Skeletal muscle satellite cell (primary cell): Measurements from ENCODE around the gene XRCC3.

Source experiments
- H3K27me3 ChIP-seq: 2 replicates; pipeline ENCODE4 v1.7.0; 2013; ENCODE audit warnings: low read length; ENCODE audit not compliant: control insufficient read depth, insufficient read depth
- H3K36me3 ChIP-seq: 2 replicates; pipeline ENCODE4 v1.7.0; 2013; ENCODE audit warnings: mild to moderate bottlenecking, control low read depth, low read length; ENCODE audit not compliant: insufficient read depth
- H3K4me1 ChIP-seq: 2 replicates; pipeline ENCODE4 v1.7.0; 2013; ENCODE audit warnings: low read length; ENCODE audit not compliant: control insufficient read depth, insufficient read depth
- H3K4me2 ChIP-seq: 2 replicates; pipeline ENCODE4 v1.7.0; 2013; ENCODE audit warnings: mild to moderate bottlenecking, low read length
- H3K4me3 ChIP-seq: 2 replicates; pipeline ENCODE4 v1.7.0; 2013; ENCODE audit warnings: low read length
- H3K9ac ChIP-seq: 2 replicates; pipeline ENCODE4 v1.7.0; 2013; ENCODE audit warnings: mild to moderate bottlenecking, low read depth, low read length, moderate library complexity
- H3K9me3 ChIP-seq: replicated peaks from 2 replicates; pipeline ENCODE4 v1.7.0; 2013; ENCODE audit warnings: mild to moderate bottlenecking, control low read depth, low read length

Gene XRCC3

DNA sequence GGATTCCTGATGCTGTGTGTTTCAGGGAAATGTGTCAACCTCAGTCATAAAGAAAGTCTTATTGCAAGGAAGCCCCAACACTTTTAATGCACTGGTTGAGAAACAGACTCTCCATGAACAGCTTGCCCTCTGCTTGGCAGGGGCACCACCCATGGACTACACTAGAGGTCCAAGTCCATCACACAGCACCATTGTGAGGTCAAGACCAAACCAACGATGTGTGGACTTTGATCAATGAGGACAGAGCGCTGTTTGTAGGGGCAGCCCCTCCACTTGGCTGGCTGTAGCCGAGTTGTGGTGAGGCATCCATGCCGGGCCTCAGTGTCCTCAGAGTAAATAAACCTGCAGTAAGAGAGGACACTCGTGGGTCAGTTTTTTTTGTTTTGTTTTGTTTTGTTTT, 30.2 kb upstream of the XRCC3 start:
- Histone ChIP-seq H3K4me1 (peaks cover 9% of the 10 kb centered on the region), H3K27me3 (no peaks in the 10 kb centered on the region), H3K4me2 (no peak overlapping the region), H3K9me3 (no peaks in the 10 kb centered on the region), H3K36me3 (no peaks in the 10 kb centered on the region), H3K9ac (no peak overlapping the region), H3K4me3 (no peak overlapping the region)

DNA sequence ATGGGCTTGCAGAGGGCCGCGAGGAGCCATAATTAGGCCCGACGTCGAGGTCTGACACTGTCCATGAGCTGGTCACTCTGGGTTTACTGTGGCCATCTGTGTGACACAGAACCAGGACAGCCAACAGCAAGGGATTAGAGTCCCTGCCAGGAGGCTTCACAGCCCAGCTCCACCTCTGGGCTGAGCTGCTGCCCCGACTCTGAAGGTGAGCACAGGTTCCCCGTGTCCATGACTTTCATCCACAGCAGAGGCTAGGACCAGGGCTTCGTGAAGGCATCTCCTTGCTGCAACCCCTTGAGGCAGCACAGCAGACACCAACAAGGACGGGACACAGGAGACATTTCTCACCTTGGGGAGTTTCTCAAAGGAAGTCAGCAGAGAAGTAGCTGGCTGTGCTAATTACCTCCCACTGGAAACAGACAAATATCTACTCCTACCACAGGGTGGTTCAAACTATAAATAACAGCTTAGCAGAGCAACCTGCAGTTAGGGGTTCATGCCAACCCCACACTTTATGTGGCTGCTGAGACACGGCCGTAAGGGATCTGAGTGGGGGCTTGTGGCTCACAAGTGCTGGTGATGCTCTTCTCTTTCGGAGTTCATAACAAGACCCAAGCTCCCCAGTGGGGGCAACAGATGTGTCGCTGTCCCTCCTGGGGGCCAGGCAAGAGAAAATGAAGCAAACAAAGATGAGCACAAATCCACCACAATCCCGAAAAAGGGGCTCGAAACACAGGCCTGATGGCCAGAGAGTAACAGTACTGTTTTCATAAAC, 29.6 kb upstream of the XRCC3 start:
- Histone ChIP-seq H3K4me2 (no peak overlapping the region), H3K36me3 (no peaks in the 10 kb centered on the region), H3K9me3 (no peaks in the 10 kb centered on the region), H3K9ac (no peak overlapping the region), H3K4me1 (peaks cover 9% of the 10 kb centered on the region), H3K27me3 (no peaks in the 10 kb centered on the region), H3K4me3 (no peak overlapping the region)

DNA sequence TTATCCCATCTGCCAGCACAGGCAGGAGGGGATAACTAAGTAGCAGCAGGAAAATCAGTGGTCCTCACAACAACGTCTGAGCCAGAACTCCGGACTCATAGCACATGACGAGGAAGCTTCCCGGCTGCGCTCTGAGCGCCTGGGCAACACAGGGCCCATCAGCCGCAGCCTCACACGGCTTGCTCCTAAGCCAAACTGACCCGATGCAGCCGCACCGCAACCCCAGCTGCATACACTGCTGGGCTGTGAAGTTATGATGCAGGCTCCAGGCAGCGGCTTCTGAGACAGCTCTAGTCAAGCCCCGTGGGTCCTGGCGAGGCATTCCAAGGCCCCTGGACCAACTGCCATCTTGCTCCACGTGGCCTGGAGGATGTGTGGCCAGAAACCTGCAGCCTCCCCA, 28.4 kb upstream of the XRCC3 start:
- H3K27me3 ChIP-seq = no peaks in the 10 kb centered on the region
- H3K36me3 ChIP-seq = no peaks in the 10 kb centered on the region
- no peaks in the 10 kb centered on the region for H3K9me3 ChIP-seq
- peaks cover 4% of the 10 kb centered on the region for H3K4me1 ChIP-seq
- H3K4me3 ChIP-seq = no peak overlapping the region
- H3K4me2 ChIP-seq = no peak overlapping the region
- no peak overlapping the region for H3K9ac ChIP-seq

DNA sequence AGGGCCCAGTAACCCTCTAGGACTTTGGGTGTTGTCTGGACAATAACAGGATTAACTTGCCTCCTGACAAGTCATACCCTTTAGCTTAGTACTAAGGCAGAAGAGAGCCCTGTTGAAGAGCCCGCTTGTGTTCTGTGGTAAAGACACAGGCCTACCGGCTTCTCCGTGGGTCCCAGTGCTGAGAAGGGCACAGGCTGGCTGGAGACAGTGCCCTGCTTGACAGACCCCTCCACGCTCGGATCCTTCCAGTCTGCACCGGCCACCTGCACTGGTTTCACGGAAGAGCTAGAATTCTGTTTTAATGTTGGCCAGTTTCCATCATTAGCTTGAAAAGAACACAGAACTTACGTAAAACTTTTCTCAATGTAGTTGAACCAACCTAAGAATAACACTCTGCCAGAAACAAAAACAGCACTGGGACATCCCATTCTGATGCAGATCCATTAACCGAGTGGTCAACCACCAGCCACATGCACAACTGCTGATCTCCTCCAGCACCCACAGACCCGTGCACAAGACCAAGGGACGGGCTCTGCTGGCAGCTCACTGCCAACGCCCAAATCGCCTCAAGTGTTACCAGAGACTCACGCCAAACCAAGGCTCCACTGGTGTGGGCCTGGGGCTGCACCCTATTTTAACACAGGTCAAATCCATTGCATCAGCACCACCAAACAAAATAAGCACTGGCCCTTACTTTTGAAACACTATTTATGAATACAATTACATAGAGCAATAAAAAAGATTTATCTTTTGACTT, 27.4 kb upstream of the XRCC3 start:
- H3K4me2 ChIP-seq = no peak overlapping the region
- H3K27me3 ChIP-seq = no peaks in the 10 kb centered on the region
- no peak overlapping the region for H3K4me3 ChIP-seq
- no peaks in the 10 kb centered on the region for H3K9me3 ChIP-seq
- no peaks in the 10 kb centered on the region for H3K36me3 ChIP-seq
- peaks cover 4% of the 10 kb centered on the region for H3K4me1 ChIP-seq
- no peak overlapping the region for H3K9ac ChIP-seq

DNA sequence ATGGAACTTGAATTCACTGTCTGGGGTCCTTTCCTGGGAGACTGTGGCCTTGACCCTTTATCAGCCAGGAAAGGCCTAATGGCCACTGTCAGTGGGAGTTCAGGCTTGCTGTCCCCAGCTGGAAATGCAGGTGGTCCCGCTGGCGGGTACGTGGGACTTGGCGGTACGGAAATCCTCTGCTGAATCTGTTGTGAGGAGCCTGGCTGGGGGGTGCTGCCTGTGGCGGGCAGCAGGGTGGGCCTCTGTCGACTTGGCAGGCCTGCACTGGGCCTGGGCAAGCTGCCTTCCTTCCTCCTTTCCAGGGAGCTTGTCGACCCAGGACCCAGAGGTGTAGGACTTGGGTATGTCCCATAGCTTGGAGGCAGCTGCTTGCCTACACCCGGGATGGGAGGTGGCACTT, 26.6 kb upstream of the XRCC3 start:
- H3K9ac ChIP-seq = no peak overlapping the region

DNA sequence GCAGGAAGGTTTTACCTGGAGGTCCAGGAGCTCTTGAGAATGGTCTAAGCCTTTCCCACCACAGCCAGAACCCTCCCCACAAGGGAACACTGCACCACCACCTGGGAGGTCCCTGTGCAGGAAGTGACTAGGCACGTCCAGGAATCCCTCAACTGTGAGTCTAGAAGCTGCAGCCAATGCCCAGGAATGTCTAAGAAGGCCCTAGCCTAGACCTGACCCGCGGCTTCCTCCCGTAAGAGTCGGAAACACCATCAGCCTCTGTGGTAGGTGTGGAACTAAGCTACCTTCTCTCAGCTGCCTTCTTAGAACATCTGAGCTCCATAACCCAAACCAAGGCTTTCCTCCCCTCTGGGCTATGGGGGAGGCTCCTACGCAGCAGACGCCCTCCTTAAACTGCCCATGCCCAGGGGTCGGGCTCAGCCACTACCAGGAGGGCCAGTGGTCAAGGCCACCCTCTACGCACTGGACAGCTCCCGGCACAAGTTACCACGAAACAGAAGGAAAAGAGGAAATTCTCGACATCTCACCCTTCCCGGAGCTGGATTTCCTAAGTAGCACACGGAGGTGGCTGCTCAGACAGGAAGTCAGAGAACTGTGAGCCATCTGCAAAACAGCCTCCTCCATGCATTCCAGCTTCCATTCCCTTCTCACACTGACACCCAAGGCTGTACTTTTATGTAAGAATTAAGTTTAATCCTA, 25.9 kb upstream of the XRCC3 start:
- H3K4me2 ChIP-seq = no peak overlapping the region
- H3K9ac ChIP-seq = no peak overlapping the region
- H3K4me3 ChIP-seq = no peak overlapping the region
- no peaks in the 10 kb centered on the region for H3K27me3 ChIP-seq
- H3K4me1 ChIP-seq = peaks cover 4% of the 10 kb centered on the region
- no peaks in the 10 kb centered on the region for H3K36me3 ChIP-seq
- no peaks in the 10 kb centered on the region for H3K9me3 ChIP-seq

More for the DNA sequence above, 26.6 kb upstream of the XRCC3 start:
- no peaks in the 10 kb centered on the region for H3K9me3 ChIP-seq
- H3K4me3 ChIP-seq = no peak overlapping the region
- H3K4me2 ChIP-seq = no peak overlapping the region
- no peaks in the 10 kb centered on the region for H3K36me3 ChIP-seq
- no peaks in the 10 kb centered on the region for H3K27me3 ChIP-seq
- H3K4me1 ChIP-seq = peaks cover 4% of the 10 kb centered on the region

DNA sequence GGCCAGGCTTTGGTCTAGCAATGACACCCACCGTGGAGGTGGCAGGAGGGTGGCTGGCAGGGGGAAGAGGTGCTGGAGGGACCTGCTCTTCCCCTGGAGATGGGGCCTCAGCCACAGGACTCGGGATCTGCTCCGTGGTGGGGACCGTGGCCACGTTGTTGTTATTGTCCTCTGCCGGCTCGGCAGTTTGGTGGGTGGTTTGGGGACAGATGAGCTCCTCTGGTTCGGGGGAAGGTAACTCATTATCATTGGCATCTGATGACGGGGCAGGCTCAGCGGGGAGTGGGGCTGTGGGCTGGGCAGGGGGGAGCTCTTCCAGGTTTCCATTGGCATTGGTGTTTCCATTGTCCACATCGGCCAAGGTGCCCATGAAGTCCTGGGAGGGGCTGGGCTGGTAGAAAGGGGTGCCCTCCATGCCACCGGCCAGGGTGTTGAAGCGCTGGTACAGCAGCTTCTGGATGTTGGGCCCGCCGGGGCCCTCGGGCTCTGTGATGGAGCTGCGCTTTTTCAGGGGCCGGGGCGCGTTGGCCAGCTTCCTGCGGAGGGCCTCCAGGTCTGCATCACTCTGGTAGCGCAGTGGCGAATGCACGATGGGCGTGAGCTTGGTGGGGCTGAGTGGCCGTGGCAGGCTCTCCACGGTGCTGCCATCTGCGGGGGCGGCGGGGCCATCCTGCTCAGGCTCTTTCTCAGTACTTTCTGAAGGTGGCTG, 24.7 kb upstream of the XRCC3 start:
- Histone ChIP-seq H3K9me3 (no peaks in the 10 kb centered on the region), H3K27me3 (no peaks in the 10 kb centered on the region), H3K36me3 (peaks cover 6% of the 10 kb centered on the region), H3K4me2 (no peak overlapping the region), H3K4me3 (no peak overlapping the region), H3K4me1 (peaks cover 4% of the 10 kb centered on the region), H3K9ac (no peak overlapping the region)

DNA sequence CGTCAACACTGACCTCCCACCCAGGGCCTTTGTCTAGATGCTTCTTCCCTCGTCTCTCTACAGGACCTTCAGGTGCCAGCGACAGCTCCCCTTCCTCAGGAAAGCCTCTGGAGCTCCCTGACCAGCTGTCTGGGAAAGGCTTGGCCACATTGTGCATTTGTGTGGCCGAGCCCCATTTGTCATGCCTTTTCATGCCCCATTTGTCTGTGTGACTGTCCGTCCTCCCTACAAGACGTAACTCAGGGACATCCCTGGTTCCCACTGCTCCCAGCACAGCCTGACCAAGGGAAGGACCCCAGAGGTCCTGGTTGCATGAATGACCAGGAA, 24.2 kb upstream of the XRCC3 start:
- Histone ChIP-seq H3K4me1 (peaks cover 4% of the 10 kb centered on the region), H3K9ac (no peak overlapping the region), H3K36me3 (peaks cover 9% of the 10 kb centered on the region), H3K9me3 (no peaks in the 10 kb centered on the region), H3K4me2 (no peak overlapping the region), H3K27me3 (no peaks in the 10 kb centered on the region), H3K4me3 (no peak overlapping the region)

DNA sequence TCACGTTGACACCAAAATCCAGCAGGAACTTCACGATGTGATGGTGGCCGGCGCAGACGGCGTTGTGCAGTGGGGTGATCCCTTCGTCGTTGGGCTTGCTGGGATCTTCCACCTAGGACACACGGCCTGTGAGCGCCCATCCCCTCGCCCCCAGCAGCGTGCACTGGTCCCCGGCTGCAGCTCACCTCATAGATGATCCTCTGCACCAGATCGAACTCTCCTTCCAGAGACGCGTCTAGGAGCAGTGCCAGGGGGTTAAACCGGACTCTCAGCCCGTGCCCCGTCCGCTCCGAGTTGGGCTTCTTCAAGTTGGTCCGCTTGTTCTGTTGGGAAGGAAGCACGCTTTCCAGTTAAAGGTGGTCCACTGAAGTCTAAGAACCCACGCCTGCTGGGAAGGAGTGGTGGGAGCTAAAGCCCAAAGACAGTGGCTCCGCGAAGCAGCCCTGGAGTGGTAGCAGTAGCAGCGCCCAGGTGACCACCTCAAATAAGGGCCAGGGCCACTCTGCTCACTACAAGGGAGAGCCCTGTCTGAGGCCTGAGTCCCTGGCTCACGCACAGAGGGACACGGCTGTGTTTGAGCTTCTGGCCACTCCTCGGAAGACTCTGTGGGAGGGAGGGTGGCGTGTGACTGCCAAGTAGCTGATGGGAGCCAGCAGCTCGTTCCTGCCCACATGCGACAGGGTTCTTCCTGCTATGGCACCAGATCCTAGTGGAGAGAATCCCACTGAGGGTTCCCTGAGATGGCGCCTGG, 23.6 kb upstream of the XRCC3 start:
- no peak overlapping the region for H3K4me2 ChIP-seq
- peaks cover 15% of the 10 kb centered on the region for H3K36me3 ChIP-seq
- no peak overlapping the region for H3K9ac ChIP-seq
- no peaks in the 10 kb centered on the region for H3K9me3 ChIP-seq
- peaks cover 4% of the 10 kb centered on the region for H3K4me1 ChIP-seq
- no peaks in the 10 kb centered on the region for H3K27me3 ChIP-seq
- no peak overlapping the region for H3K4me3 ChIP-seq

DNA sequence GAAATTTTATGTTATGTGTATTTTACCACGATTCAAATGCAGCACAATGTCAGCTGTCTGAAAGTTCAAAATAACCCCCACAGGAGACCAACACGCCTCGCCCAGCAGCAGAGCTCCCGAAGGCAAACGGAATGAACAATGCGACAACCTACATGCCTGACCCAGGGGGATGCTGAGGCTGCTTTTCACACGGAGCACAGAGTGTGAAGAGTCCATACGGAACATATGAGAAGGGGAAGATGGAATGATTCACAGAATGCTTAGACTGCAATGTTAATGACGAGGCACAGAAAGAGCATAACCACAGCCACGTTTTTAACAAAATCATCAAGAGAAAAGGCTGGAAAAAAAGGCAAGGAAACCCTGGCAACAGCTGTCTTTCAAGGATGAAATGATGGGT, 22.9 kb upstream of the XRCC3 start:
- Histone ChIP-seq H3K4me1 (peaks cover 4% of the 10 kb centered on the region), H3K9me3 (no peaks in the 10 kb centered on the region), H3K36me3 (peaks cover 22% of the 10 kb centered on the region), H3K9ac (no peak overlapping the region), H3K27me3 (no peaks in the 10 kb centered on the region), H3K4me2 (no peak overlapping the region), H3K4me3 (no peak overlapping the region)
